Stimulated activated CD4-positive, alpha-beta T cell treated with anti-CD3 and anti-CD28 coated beads, Interleukin-1b, Interleukin-23, amount 100 ng/mL, for 1 hour (primary cell): ENCODE data around the gene ARHGEF26.

Source experiments
- DNase-seq, 2 donors: peaks; one replicate each; pipeline ENCODE4 v3.0.0-alpha.2; 2020; ENCODE audit warnings: low read depth in 2 of 2

The ARHGEF26 gene

DNA sequence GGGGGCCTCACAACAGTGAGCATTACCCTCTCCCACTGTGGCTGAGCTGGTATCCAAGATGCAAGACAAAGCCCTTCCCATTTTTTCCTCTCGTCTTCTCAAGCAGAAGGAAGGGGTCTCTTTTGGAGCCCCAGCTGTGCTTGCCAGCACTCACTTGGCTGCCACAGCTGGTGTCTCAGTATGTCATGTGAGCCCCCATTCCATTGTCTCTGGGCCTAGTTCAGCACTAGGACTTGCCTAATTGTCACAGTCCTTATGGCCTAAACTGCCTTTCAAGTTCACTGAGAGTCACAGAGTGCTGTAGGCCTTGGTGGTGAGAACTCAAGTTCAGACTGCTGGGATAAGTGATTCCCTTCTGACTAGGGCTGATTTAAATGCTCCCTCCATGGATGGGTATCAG is 89.8 kb downstream of the ARHGEF26 start:
- DNase-seq = no peak

DNA sequence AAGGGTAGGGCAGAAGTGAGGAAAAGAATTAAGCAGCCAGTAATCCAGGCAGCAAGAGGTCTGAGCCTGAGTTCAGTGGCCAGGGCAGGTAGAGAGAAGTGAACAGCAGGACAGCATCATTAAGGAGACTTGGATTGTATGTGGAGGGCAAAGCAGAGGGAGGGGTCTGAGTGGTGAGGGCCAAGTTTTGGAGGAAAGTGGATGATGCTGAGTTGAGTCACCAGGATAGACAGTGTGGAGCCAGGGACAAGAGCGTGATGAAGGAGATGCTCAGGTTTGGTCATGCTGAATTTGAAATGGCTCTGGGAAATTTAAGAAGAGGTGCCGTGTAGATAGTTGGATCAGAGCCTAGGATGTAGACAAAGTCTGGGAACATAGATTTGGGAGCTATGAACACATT is 93.1 kb downstream of the ARHGEF26 start:
- no peak for DNase-seq

DNA sequence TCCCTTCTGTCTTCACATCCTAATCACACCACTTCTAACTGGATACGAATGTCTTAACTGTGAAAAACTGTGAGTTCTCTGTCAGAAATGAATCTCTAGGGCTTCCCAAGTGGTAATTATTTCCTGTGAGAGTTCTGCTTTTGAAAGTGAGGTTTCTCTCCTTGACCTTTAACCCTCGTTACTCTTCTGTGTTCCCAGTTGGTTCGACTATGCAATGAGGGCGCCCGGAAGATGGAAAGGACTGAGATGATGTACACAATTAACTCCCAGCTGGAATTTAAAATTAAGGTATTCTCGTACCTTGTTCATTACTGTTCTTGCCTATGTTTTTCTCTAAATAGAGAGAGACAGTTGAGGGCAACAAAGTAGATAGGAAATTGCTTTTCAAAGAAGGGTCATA is 96.5 kb downstream of the ARHGEF26 start:
- DNase-seq = no peak

DNA sequence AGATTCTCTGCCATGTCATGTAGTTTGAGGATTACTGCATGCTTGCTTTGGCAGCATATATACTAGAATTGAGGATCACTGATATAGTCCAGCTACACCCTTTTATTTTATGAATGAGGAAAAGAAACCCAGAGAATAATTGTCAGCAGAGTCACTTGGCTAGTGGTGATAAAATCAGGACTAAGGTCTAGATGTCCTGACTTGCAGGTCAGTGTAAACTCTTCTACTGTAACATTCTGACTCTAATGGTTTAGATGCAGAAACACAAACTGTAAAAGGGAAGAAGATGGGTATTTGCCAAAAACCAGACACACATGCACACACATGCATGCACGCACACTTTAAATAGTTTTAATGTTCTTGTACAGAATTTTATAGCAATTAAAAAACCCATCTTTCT is 97.5 kb downstream of the ARHGEF26 start:
- DNase-seq = no peak

DNA sequence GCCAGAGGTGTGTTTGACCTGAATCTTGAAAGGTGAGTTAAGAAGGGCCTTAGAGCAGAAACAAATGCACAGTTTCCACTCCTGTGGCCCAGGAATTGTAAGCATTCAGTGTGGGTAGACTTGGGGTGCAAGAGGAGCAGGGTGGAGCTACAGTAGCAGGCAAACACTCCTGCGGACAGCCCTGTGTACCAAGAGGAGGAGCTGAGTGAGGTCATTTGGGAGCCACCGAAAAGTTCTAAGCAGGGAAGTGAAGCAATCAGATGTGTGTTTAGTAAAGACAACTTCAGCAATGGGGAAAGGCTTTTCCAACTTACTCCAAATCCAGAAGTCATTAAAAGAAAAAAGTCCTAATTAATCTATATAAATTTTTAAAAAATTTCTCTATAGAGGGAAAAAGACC is 99.3 kb downstream of the ARHGEF26 start:
- no peak for DNase-seq

DNA sequence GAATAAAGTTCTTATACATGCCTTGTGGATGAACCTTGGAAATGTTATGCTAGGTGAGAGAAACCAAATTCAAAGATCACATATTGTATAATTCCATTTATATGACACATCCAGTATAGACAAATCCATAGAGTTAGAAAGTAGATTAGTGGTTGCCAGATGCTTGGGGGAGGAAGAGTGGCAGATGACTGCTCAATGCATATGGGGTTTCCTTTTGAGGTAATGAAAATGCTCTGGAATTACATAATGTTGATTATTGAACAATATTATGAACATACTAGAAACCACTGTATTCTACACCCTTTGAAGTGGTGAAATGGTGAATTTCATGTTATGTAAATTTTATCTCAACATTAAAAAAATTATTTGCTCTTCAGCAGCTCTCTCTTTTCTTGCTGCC is 102.3 kb downstream of the ARHGEF26 start:
- DNase-seq = no peak

DNA sequence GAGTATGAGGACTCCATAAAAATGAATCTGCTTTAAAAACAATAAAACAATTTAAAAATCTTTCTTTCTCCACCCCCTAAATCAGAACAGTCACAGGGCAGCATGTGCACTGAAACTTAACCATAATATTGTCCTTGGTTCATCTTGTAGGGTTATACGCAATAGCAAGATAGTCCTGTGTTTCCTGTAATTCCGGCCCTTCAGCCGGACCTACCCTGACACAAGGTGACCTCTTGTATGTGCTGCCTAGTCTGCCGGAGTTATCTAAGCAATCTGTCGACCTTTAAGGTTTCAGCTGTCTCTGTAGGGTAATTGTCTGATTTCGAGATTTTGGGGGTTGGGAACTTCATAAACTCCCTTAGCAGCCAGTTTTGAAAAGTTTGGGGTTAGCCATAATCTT is 103.2 kb downstream of the ARHGEF26 start:
- DNase-seq = no peak

DNA sequence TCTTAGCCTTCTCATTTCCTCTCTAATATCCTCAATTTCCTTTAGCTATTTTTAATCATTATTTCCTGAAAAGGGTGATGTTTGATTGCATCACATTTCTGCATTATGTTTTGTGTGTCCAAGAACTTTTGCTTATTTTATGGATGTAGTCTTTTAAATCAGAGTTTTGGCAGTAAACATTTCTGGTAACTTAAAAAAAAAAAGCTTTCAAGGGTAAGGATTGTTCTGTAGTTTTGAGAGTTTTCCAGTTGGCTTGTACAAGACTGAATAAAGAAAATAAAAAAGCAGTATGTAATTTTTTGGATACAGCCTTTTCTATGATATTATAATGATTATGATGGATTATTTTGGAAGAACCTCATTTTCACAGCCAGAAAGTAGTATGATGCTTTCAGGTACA is 103.7 kb downstream of the ARHGEF26 start:
- no peak for DNase-seq

DNA sequence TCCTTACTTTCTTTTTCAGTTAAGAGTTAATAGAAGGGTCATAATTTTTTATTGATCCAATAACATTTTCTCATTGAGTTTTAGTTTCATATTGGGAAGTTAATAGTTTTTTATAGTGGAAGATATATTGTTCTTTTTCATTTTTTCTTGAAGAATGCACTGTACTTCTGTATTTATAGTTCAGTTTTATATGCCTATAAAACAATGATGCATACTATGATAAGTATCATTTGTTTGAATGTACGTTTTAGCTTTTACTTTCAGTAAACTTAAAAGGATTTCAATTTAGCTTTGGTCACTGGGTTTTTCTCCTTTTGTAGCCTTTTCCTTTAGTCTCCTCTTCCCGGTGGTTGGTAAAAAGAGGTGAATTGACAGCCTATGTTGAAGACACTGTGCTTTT is 104.3 kb downstream of the ARHGEF26 start:
- DNase-seq = no peak

DNA sequence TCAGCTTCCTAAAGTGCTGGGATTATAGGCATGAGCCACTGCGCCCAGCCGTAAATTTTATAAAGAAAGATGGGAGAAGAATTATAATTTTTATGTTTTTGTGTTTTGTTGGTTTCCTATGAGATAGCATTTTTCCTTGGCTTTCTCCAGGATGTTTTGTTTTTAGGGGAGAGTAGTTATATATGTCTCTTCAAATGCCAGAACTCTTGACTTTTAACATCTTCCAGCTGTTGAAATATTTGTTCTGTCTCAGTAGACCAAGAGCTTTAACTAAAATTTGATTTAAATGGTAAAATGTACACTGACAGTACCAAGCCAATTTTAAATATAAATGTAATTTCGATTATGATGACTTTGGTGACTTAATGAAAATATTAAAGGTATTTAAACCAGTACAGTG is 106.3 kb downstream of the ARHGEF26 start:
- DNase-seq = no peak

DNA sequence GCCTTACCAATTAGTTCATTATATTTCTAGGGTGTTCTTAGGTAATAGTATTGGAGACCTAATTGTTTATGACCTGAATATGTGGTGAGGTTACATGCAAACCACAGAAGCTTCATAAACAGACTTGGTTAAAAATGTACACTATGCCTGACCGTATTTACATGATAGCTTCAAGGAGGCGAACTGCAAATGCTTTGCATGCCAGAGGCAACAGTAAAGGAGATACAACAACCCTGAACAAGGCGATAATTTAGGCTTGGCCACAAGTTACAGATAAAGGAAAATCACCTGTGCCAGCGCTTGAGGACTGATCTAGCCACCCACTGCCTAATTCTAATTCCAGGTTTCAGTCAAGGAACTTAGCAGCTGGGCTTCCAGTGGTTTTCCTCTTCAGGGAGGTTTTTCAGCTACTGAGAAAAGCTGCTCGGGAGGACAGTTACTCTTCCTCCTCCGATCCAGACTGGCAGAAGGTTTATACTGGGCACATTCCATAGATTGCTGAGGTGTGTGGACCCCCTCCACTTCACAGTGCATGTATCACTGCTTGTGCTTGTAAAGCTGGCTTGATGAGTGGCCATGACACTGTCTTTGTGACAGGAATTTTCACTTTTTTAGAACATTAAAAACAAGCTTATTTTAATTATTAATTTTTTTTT is 107.5 kb downstream of the ARHGEF26 start:
- DNase-seq = no peak

DNA sequence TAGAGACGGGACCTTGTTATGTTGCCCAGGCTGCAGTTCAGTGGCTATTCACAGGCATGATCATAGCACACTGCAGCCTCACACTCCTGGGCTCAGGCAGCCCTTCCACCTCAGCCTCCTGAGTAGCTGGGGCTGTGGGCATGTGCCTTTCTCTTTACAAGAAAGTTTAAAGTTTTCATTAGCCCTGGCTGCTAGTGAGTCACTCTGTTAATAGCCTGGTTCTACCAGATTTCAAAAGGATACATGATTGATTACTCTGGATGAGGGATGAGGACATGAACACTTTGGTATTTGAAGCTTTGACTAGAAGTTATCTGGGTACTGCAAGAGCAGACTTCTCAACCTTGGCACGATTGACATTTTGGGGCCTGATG is 108.0 kb downstream of the ARHGEF26 start:
- DNase-seq = no peak

DNA sequence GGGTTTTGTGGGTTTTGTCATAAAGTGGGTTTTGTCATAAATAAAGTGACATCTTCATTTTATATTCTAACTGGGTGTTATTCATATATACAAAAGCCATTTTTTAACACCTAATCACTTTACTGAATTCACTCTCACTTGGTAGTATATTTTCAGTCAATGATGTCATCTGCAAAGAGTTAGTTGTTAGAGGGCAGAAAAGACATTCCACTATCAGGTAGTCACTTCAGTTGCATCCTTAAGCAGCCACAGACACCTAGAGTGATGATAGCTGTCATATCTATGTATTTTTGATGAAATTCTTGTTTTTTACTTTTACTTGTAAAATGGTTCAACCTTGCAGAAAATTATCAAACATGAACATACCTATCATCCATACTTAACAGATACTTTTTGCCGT is 114.1 kb downstream of the ARHGEF26 start:
- DNase-seq = no peak

DNA sequence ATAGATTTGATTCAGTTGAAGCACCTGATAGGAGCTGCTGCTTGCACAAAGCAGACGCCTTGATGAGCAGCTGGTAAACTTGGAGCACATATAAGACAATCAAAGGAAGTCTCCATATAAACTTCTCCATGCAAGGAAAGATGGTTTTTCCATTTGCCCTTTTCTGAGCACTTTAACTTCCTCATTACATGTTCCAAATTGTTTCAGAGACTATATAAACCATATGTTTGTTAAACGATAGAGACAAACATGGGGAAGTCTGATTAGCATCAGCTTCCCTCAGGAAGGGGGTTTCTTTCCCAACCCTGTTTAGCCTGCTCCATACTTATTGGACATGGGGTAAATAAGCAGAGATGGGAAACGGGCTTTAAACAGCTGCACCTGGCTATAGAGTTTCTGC is 115.1 kb downstream of the ARHGEF26 start:
- no peak for DNase-seq

DNA sequence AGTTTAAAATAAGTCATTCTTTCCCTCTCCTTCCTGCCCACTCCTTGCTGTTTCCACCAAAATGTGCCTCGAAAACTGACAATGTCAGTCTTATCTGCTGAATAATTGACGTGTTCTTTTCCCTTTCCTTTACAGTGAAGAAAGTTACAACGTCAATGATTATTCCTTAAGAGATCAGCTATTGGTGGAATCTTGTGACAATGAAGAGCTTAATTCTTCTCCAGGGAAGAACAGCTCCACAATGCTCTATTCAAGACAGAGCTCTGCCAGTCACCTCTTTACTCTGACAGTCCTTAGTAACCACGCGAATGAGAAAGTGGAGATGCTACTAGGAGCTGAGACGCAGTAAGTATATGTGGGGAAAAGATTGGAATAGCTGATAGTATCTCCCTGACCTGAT is 119.0 kb downstream of the ARHGEF26 start:
- no peak for DNase-seq

DNA sequence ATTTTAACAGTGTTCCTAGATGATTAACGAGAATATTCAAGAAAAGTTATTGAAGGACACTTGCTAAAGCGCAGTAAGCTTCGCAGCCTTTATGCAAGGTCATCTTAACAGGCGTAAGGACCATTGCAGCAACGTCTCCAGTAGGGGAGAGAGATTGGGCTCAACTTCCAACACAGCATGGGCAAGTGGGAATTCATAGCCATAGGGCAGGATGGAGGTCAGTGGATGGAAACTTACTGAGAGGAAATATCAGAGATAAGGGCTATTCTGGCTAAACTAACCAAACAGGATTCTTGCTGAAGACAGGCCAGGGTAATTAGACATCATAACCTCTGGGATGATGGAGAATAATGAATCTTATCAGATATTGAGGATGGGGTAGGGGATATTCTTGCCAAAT is 120.3 kb downstream of the ARHGEF26 start:
- no peak for DNase-seq

DNA sequence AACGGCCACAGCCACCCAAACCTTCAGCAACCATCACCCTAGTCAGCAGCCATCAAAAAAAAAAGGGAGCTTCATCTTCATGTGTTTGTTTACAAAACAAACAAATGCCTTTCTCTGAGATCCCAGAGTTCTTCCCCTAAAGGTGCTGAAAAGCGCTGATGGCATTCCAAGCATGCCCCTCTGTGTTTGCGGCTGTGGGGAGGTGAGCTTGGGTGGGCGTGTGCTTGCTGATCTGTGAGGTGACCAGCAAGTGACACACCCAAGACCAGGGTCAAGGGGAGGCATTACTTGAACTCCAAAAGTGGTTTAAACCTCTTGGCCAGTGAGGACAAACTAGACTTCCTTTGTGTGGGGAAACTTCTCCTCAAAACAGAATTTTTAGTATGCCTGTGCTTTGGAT is 121.6 kb downstream of the ARHGEF26 start:
- no peak for DNase-seq

DNA sequence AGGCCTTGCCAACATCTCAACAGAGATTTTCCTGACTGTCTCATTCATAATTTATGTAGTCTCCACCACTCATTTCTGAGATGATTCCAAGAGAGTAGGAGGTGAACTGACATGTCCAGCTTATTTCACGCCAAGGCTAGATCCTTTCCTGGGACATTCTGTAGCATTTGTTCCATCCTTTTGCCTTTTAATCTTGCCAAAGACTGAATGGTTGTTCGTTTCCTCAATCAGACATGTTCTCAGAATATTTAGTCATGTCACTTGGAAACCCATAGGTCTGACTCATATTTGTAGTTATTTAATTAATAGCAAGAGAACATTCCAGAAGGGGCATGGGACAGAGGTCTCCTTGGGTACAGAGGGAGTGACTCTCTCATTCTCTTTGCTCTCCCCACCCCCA is 122.2 kb downstream of the ARHGEF26 start:
- no peak for DNase-seq

DNA sequence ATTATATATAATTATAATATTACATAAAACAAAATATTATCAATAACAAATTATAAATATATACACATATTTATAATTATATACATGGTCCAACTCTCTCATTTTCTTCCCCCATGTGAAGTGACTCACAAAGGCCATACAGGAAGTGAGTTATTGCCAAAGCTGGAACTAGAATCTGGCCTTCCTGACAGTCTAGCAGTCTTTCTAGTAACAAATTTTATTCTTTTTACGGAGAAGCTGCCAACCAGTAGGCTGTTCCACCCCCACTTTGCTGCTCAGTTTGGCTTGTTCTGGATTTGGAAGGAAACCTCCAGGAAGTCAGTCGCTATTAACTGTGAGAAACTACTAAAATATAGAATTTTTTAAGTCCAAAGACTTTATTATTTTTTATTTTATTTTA is 123.5 kb downstream of the ARHGEF26 start:
- DNase-seq = no peak

DNA sequence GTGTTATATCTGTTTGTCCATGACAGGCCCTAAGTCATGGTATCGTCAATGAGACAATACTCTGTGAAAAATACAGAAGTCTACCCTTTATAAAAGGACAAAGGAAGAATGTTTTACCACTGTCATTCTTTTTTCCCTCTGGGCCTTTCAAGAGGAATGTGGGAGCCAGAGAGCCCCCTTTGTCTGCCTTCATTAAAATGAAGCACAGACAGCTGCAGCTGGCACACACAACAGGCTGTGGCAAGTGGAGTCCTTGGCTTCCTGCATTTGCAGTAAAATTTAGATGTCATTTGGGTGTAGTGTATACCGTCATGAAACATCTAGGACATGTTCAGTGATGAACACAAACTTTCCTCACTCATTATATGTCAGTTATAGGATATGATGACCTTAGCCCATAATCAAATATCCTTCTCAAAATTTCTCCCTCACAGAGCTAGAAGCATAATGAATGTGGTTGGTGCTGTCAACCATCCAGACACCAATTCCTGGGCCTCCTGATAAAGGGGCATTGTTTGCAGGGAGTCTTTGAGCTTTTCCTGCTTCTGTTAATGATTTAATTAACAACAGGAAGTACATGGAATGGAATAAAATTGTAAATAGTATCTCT is 126.7 kb downstream of the ARHGEF26 start:
- no peak for DNase-seq

DNA sequence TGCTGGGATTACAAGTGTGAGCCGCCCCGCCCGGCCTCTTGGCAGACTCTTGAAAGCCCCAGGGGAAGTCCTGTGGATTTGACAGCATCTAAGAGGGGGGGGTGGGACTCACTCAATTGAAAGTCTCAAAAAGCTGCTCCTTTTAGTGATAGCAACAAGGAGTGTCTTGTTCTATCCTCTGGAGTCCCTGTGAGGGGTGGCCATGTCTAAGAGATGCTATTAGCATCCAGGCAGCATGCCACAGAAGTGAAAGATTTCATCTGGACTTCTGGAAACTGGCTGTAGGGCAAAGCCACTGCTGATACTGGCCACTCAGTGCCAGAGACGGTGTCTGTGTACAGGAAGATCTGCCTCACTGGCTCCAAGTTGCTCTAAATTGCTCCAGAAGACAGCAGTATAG is 129.1 kb downstream of the ARHGEF26 start:
- no peak for DNase-seq

DNA sequence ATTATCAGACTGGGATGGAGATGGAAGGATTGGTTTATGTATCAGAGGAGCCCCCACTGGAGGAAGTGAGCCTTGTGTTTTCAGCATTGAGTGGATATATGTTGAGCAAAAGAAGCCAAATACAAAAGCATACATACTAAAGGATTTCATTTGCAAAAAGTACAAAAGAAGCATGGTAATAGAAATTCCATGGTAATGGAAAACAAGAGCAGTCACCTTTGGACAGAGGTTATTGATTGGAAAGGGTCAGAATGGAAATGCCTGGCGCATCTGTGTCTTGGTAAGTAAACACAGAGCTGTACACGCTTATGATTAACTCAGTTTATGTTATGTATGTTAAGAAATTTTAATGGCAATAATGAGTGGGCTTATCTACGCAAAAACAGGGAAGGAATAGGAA is 130.4 kb downstream of the ARHGEF26 start:
- DNase-seq = no peak

DNA sequence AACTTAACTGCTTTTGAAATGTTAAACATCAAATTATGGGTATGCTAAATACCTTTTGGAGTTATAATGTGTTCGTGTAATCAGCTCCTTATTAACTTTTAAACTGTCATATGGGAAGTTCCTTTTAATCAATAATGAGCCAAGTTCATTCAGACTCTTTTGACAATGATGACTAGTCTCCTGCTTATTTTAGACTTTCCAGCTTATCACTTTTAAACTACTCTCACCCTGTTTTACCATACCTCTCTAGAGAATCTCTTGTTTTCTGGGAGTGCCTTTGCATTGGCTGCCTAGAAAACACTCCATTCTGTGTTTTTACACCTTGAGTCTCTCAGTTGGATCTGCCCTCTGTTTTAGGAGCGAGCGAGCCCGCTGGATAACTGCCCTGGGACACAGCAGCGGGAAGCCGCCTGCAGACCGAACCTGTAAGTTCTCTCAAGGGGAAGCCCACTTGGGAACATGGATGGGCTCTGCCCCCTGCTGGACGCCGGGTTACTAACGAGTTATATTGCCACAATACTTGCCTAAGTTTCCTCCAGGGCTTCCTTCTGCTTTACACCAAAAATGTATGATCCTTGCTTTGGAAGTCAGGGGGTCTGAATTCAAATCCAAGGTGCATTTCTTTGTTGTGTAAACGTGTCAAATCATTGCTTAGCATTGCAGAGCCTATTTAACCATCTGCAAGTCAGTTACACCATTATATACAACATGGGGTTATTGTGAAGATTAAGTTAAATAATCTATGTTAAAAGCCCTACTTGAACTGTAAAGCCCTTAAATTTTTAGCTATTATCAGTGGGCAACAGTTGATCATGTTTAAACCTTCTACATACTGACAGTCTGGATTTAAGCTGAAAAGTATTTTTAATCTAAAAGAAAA is 131.8 kb downstream of the ARHGEF26 start:
- DNase-seq = peak; percentile 5 to 51
